Measurements from ENCODE around the gene NCDN.

GRCh38 chr1:35573198-35574124 is 15.9 kb downstream of the NCDN start, which contains the start of gene TFAP2E:
- TF ChIP-seq, protein P1, sequence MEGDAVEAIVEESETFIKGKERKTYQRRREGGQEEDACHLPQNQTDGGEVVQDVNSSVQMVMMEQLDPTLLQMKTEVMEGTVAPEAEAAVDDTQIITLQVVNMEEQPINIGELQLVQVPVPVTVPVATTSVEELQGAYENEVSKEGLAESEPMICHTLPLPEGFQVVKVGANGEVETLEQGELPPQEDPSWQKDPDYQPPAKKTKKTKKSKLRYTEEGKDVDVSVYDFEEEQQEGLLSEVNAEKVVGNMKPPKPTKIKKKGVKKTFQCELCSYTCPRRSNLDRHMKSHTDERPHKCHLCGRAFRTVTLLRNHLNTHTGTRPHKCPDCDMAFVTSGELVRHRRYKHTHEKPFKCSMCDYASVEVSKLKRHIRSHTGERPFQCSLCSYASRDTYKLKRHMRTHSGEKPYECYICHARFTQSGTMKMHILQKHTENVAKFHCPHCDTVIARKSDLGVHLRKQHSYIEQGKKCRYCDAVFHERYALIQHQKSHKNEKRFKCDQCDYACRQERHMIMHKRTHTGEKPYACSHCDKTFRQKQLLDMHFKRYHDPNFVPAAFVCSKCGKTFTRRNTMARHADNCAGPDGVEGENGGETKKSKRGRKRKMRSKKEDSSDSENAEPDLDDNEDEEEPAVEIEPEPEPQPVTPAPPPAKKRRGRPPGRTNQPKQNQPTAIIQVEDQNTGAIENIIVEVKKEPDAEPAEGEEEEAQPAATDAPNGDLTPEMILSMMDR (optimal IDR thresholded peaks at IDR 0.05 in 1 of 3, IDR thresholded peaks at IDR 0.05 in 1 of 3, conservative IDR thresholded peaks at IDR 0.05 in 1 of 3; ENCODE audit: extremely low read depth in 1 of 3, insufficient read depth in 2 of 3, low read length in 3 of 3): no peak
- peak; percentile 57 for TF ChIP-seq EZH2 (IDR thresholded peaks at IDR 0.05; ENCODE audit: low read length)

Measured in keratinocyte (primary cell).